SKM-1 (cell line): ENCODE results near the gene ERC2.
A peak's percentile ranks its signal among the peaks of the same experiment; 100 is the strongest.
"Not testable (repeated sequence)": the region's sequence is repeated elsewhere in the genome, so short reads cannot be mapped to it uniquely, and the experiment has no call there.

Experiments used
- DNase-seq: peaks from one replicate; lab custom pipeline; 2025; ENCODE audit not compliant: unreplicated experiment; lab: John Stamatoyannopoulos, UW

Gene ERC2

GRCh38 chr3:56318891-56319290, 149.4 kb downstream of the ERC2 start:
- no peak for DNase-seq

GRCh38 chr3:56316944-56317343, 151.3 kb downstream of the ERC2 start:
- DNase-seq, result no peak

DNA sequence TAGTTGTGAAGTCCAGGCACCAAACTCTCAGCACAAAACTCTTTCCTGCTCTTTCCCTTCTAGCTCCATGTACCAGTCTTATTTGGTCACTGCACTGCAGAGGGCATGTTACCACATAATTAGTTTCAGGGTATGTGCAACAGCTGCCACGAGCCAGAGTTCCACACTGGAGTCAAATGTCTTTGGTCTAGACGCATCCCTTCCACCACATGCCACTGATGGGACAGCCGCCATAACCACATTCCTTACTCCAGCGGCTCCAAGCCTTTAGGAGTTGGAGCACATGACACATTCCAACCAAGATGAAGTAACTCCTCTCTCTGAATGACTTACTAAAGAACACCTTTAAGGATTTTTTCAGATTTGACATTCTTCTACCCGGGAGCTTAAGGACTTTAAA, 153.4 kb downstream of the ERC2 start:
- no peak for DNase-seq

DNA sequence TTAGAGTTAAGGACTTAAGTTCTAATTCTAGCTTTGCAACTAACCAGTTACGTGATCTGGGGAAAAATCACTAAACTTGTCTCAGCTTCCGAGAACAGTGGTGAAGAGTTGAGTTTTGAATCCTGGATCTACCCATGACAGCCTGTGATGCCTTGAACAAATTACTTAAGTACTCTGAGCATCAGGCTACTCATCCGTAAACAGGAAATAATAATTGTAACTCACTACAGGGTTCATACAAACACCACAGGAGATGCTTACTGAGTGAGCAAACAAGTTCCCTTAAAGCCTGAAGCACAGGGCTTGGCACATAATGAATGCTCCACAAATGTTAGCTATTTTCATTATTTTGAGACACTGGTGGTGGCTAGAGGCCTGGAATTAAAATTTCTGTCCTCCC, 158.8 kb downstream of the ERC2 start:
- no peak for DNase-seq

DNA sequence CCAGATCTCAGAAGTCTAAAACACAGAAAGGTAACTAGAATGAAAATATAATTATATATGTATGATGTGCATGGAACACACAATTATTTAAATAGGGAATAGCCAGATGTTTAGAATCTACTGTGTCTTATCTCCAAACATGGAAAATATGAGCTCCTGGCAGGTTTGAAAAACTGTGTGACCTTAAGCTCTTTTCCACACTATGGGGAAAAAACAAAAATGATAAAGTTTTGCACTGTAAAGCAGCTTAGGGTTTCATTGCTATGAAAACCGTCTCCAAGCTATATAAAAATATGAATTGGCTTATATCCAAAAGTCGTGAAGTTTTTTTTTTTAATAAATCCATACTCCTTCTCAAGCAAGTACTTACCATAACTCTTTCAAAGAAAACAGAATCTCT, 159.8 kb downstream of the ERC2 start:
- DNase-seq, result no peak

GRCh38 chr3:56304069-56304468, 164.2 kb downstream of the ERC2 start:
- DNase-seq, result no peak

DNA sequence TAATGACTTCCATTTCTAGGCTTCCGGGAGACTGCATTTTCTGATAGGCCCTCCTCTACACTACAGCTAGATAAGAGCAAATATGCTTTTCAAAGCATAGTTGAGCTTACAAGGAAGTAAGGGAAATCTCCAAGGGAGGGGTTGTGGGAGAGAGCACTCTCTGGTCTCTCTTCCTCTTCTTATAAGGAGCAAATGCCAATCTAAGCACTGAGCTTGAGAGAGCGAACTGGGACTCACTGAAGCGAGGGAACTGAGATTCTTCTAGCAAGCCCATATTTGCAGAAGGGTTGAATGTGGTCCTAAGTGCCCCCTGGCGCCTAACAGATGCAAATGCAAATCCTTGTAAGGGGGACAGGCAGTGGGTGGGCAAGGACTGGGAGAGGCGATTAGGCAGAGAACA, 164.8 kb downstream of the ERC2 start:
- DNase-seq, result peak; percentile 81

DNA sequence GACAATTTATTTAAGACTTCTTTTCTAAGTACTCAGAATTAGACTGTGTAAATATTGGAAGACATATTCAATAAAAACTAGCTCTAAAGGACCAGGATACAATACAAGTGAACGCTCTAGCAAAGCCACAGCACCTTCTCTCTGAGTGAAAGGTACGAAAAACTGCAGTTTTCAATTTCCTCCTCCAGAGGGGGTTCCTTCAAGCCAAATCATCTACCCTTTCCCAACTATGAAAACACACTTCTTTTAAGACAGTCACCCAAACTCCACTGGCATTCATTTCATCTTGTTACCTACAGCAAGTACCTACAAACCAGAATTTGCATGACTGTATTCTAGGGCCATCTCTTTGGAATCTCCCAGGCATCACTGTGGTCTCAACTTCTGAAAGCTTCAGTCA, 165.8 kb downstream of the ERC2 start:
- no peak for DNase-seq

GRCh38 chr3:56297281-56297840, 170.9 kb downstream of the ERC2 start:
- DNase-seq, result no peak

- DNase-seq, result no peak
Observed at GRCh38 chr3:56296361-56296760, 171.9 kb downstream of the ERC2 start.

DNA sequence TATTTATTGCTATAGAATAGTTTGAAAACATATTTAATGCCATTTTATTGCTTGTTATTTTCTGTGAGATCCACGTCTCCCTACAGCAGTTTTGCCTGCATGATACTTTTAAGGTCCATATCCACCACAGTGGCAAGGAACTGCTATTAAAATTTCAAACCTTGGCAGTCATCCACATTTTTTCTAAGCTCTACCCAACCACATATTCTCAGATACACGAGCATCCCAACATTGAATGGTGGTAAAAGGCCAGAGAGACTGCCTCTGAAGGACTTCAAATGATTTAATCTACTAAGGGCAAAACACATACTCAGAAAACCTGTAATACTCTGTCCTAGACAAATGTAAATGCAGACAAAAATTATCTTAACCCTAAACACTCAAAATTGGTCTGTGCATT, 173.1 kb downstream of the ERC2 start:
- no peak for DNase-seq

- no peak for DNase-seq
Observed at GRCh38 chr3:56294286-56294685, 174.0 kb downstream of the ERC2 start.

DNA sequence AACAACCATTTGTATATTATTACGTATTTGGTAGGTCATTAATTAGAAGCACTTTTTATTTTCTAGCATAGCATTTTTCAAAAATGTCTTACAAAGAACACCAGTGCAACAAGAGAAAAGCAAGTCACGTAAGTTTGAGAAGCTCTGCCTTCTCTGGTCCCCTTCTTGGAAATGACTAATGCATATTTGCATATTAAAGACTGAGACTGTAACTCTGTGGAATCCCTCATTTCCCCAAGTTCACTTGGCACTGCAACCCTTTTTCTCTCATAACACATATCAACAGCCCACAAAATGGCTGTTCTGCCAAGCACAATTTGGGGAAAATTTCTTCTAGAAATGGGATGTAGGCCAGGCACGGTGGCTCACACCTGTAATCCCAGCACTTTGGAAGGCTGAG, 176.3 kb downstream of the ERC2 start:
- no peak for DNase-seq

DNA sequence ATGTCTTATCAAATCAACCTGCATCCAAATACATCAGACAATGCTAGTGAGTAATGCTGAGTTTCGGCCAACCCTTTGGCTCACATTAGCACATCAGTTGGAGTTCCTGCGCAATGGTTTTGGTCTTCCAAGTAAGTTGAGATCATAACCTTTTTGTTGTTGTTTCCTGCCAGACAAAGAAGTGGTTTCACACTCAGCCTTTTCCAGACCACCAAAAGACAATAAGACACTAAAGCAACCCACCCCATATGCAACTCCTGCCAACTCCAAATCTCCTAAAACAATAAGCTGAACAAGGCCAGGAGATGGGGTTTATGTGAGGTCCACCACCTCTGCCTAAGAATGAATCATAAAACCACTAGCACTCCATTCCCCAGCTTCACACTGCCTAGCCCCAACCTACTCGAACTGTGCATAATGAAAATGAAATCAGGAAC, 177.0 kb downstream of the ERC2 start:
- no peak for DNase-seq

- no peak for DNase-seq
Observed at GRCh38 chr3:56290374-56290773, 177.9 kb downstream of the ERC2 start.

DNA sequence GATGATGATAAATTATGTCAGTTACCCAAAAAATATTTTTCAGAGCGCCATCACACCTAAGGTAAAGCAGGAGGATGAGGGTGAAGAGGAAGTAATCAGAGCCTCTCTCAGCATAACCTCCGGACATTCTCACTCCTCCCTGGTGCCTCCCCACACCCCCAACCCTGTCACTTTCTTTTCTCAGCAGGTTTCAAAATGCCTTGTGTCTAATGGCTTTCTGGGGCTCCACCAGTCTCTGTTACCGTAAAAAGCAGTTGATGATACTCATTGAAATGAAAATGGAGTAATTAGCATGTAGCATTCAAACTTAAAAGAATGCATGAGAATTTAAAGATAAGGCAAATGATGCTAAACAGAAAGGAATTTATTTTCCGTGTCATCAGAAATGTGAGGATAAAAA, 180.0 kb downstream of the ERC2 start:
- no peak for DNase-seq

- DNase-seq, result peak; percentile 30
Observed at GRCh38 chr3:56282341-56282740, 185.9 kb downstream of the ERC2 start.

DNA sequence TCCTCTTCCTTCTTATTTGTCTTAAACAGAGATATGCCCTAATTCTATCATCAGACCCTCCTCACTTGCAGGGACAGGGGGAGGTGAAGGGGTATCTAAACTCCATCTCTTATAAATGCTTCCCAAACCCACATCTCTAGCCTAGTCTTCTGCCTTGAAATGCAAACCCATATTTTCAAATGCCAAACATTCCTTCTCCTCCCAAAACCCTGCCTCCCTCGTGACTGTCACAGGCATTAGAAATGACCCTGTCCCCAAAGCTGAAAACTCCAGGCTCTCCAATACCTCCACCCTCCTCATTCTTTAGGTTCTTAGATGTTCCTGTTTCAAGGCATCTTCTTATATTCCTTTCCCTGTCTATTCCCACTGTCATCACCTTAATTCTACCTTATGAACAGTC, 191.0 kb downstream of the ERC2 start:
- DNase-seq, result no peak

- no peak for DNase-seq
Observed at GRCh38 chr3:56275120-56275519, 193.1 kb downstream of the ERC2 start.

- DNase-seq, result no peak
Observed at GRCh38 chr3:56269755-56270535, 198.3 kb downstream of the ERC2 start.

DNA sequence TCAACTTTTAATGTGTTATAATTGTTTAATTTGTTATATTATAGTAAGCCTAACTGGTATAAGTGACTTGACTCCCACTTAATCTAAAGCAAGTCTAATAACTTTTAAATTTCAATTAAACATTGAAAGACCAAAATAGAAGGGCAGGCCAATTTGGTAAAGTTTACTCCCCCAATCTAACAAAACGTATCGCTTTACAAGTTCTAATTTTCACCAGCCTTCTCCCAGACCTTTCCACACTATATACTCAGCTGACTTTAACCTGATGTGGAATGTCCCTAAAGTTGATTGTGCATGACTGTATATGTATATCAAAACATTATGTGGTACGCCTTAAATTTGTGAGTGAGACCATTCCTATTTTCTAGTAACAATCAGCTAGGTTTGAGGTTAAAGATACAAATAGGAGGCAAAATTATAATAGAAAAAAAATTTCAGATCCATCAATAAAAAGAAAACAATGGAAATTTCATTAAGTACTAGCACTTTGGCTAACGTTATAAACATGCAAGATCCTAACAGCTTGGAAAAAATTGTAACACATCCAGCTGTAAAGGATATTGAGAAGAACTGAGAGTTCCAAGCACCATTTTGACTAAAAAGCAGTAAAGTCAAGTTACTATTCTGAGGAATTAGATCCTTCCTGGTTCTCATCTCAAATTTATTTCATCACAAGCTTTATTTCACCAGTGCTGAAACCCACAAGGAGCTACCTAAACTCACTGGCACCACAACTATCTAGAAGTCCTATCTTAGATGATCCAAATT, 199.5 kb downstream of the ERC2 start:
- DNase-seq, result no peak

- DNase-seq, result not testable (repeated sequence)
Observed at GRCh38 chr3:56261852-56262251, 206.4 kb downstream of the ERC2 start.
